Right ventricle myocardium inferior (tissue), 1 donor: ENCODE data around the gene CH25H. TPM values are rescaled to one million over a fixed set of nuclear protein-coding genes. Genes with fewer than 3 reads are reported as not detected.
A peak's percentile ranks its signal among the peaks of the same experiment; 100 is the strongest.

ENCODE experiments used
- ATAC-seq: fragments of 200-7000 bp; cut with Tn5 transposase; one replicate; pipeline ENCODE4 v1.9.1; 2020; ENCODE audit warnings: mild to moderate bottlenecking, moderate library complexity
- DNase-seq: peaks from one replicate; pipeline ENCODE4 v3.0.0; 2021; ENCODE audit errors: missing footprints
- intact Hi-C: fragments of 100-400 bp; cut with DNase I; formaldehyde crosslinking; loops from one replicate; pipeline ENCODE4 v1.11.0; 2022
- total RNA-seq: library from RNA; stranded (reverse); fragmentation: NEBNext Ultra II Directional; extraction: Animal tissue kit (Norgen Biotek cat#: 25700); gene quantifications from one replicate; pipeline ENCODE4 v1.2.1, GENCODE V29; 2021
- donor health status: DM: no; HTN: yes; CAD: no; lungs with severe emphysema.

The CH25H gene
- total RNA-seq, 1 donor from 2014 or later = 0.14 TPM

DNA sequence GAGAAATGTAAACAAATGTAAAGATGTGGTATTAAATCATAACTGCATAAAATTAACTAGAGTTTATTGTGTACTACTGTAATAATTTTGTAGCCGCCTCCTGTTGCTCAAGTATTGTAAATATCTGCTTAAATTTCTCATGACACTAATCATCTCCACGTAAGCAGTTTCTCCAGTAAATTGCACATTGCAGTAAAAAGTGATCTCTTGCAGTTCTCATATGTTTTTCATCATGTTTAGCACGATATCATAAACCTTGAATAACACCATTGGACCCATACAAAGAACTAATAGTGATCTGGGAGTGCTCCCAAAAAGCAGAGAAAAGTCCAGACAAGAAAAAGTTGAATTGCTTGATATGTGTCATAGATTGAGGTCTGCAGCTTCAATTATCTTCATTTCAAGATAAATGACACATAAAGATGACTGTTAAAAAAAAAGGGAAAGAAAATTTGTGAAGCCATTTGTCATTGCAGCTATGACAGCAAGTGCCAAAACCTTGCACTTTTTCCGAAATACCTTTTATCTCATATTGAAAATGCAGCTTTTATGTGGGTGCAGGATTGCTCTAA, 29.2 kb upstream of the CH25H start:
- DNase-seq = no peak
- no peak for ATAC-seq
- intact Hi-C loops = no loop called here

DNA sequence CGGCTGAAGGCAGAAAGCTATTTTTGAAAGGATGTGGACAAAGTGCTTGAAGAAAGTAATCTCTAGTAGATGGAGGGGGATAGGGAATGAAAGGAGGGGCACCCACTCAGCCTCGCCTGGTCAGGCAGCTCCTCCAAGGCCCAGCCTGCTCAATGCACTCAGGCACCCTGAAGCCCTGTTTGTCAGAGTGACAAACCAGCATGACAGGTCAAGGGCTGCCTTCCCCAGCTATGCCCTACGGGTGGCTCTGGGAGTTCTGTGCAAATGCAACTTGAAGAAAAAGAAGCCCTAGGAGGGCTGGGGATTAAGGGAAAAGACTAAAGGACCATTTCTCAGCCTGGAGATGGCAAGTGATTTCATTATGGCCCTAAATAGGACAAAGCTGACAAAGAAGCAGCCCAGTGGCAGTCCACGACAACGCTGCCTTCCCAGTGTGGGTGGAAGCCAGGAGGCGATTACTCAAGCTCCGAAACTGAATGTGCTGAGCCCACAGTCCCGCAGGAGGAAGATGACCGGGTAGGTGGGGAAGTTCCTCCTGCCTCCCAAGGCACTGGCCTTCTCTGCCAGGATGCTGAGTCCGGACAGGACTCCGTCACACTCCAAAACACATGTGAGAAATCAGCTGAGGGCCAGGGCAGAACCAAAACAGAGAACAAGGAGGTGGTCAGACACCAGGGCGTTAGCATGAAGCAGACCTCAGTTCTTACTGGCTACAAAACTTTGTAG, 28.1 kb upstream of the CH25H start:
- ATAC-seq (peak; percentile 61), DNase-seq (peak; percentile 81)
- intact Hi-C loops = no loop called here

DNA sequence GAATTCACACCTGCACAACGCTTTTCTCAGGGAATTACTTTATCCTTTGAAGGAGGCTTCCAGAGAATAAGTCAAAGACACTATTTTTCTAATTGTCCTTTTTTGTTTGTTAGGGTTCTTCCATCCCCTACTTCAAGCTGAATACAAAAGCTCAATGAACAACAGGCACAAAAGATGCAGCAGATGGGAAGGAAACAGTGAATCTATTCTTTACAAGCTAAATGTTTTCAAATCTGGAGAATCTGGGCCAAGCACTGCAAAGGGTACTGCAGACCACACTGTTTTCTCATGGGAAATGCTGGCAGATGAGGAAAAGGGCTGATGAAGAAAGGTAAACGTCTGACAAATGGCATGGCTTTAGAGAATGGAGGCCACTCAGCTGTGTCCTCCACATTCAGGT, 25.9 kb upstream of the CH25H start:
- intact Hi-C loops = no loop called here
- DNase-seq (no peak), ATAC-seq (no peak)

DNA sequence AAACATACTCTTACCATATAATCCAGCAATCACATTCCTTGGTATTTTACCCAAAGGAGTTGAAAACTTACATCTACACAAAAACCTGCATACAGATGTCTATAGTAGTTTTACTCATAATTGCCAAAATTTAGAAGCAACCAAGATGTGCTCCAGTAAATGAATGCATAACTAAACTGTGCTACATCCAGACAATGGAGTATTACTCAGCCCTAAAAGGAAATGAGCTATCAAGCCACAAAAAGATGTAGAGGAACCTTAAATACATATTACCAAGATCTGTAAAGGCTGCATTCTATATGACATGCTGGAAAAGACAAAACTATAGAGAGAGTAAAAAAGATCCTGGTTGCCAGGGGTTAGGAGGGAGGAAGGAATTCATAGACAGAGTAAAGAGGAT, 21.8 kb upstream of the CH25H start:
- DNase-seq (no peak), ATAC-seq (no peak)
- intact Hi-C loops = no loop called here

DNA sequence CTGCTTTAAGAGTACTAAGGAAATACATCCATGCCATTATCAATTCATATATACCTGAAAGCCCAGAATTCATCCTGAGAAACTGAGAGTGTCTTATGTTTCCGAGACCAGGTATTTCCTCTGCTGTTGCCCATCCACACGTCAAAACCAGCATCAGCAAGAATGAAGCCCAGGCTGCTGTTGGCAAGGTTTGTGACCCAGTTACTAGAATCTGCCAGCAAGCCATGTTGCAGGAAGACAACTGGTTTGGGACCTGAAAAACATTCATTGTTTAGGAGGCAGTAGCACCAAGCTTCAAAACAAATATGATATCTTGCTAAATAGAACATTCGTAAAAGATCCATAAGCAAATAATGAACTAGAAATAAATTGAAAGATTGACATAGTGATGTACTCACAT, 21.0 kb upstream of the CH25H start:
- no peak for ATAC-seq
- no peak for DNase-seq
- intact Hi-C loops = no loop called here

DNA sequence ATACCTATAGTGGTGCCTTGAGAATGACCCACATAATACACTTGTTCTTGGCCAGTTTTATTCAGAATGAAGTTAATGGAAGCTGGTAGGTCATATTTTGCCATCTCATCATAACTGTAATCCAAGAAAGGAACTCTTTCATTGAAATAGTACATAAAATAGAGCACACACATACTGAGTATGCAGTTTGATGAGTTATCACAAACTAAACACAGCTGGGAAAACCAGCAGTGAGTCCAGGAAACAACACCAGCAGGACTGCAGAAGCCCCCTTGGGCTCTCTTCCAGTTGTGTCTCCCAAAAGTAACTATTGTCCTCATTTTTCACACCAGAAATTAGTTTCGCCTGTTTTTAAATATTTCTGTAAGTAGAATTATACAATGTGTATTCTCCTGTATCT, 19.8 kb upstream of the CH25H start:
- no peak for DNase-seq
- no peak for ATAC-seq
- intact Hi-C loops = no loop called here

DNA sequence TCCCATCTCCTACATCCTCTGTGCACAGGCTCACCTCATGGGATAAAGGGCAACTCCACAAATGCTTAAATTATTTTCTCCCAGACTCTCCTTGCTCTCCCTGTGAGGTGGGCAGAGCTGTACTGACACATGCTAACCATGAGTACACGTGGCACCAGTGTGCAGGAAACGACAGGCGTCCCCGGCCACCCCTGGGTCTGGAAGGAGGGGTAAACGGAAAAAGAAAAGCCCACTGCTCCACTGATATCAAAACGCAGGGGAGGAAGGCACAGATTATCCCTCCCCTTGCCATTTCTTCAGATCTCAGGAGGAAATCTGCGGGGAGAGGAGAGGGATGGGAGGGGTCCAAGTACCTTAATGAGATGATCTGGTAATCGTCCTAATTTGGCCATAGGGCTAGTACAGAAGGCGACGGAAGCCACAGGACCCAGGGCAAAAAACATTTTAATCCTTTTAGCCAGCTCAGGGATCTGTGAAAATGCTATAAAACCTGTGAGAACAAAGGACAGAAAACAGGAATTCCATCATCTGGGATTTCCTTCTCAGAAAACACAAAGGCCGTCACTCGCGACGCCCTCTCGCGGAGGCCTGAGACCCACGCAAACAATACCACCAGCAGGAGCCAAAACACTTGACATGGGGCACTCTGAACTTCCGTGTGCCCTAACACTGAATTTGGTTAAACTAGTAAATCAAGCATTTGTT, 17.8 kb upstream of the CH25H start:
- DNase-seq = peak; percentile 72
- intact Hi-C loops = no loop called here
- peak; percentile 8 for ATAC-seq

DNA sequence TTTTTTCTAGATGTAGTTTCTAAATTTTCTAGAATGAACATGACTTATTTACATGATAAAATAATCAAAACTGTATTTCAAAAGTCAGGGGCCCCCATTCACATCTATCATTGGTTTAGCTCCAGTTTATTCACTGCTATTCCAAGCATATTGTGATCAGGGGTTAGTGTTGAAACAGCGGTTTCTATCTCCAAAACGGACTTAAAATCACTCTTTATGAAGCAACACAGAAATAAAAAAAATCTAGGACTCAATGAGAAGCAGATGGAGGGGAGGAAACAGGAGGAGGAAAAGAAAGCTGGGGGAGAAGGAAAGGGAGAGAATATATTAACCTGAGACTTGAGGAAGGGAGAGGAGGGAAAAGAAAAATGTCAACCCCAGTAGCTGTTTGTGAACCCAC, 14.8 kb upstream of the CH25H start:
- no peak for ATAC-seq
- DNase-seq = no peak
- intact Hi-C loops = no loop called here

DNA sequence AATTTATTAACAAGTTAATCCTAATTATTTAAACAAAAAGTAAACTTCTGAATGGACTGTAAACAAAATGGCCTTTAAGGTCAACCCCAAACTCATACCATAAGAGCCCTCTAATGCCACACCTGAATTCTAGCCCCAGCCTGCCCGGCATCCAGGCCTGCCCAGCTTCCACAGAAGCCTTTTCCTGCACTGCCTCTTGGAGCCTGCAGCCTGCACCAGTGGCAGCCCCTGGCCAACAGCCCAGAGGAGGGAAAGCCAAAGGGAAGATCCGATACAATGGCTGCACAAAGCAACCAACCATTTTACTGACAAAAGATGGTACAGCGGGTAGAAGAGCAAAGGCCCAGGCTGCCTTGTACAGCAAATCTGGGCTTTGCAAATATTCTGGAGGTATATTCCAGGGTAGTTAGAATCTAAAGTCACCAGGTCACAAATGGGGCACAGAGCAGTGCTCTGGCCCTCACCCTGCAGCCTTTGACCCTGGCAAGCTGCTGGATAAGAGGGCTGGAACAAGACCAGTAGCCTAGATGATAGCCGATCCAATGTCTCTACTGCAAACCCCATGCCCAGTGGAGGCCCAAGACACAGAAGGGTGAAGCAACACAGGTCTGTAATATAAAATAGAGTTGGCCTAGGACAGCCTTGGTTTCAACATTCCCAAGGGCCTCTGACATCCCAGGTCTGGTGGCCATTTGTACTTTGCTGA, 12.5 kb upstream of the CH25H start:
- ATAC-seq = peak; percentile 32
- no peak for DNase-seq
- intact Hi-C loops = loop anchor here (2.0 to 5.0 kb wide), 2 partner anchors 229 to 382 kb away; partner anchors contain the start of gene FAS

DNA sequence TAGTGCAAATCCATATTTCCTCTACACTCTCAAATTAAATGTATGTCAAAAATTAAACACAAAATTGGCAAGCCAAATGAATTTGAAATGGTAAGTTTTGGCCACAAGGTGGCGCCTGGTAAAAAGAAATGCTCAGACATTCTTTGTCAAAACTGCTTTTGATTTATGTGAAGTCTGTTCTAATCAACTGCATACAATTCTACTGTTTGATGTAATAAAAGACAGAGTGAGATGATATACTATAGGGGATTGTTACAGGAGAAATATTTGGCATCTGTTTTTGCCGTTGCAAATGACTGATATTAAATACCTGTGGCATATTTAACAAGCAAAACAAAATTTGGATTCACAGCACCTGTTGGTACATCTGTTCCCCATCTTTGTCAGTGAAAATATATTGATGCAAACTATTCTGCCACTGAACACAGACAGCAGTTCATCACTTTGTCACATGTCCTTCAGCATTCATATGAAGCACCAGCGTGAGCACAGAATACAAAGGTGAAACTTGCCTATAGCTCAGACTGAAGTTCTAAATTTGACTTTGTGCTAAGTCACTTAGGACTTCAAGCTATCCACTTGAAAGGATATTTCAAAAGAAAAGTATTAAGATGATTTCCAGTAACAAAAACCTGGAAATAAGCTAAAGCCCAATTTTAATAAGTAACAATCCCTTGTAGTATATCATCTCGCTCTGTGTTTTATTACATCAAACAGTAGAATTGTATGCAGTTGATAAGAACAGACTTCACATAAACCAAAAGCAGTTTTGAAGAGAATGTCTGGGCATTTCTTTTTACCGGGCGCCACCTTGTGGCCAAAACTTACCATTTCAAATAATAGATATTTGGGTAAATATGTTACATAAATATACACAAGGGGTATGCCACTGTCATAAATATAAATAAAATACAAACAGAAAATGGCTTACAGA, 10.2 kb upstream of the CH25H start:
- no peak for ATAC-seq
- intact Hi-C loops = loop anchor here (5.0 kb wide), 1 partner anchor 380 kb away; no protein-coding TSS in a partner anchor
- DNase-seq = no peak

DNA sequence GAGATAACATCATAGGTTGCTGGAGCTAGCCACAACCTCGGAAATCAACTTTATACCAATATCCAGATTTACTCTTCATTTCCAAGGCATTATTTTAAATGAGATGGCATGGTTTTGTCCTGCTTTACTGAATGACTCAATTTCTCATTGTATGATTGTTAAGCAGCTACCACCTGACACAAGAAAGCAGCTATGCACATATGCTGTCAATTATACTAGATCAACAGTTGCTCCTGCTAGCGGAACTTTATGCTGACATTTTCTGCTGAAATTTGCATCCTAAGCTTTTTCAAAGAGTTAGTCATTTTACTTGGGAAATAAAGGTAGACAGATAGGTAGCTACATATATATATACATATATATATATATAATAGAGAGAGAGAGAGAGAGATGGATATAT, 8.9 kb upstream of the CH25H start:
- ATAC-seq (no peak), DNase-seq (no peak)
- intact Hi-C loops = loop anchor here (1.0 to 5.0 kb wide), 2 partner anchors 281 to 379 kb away; no protein-coding TSS in a partner anchor

DNA sequence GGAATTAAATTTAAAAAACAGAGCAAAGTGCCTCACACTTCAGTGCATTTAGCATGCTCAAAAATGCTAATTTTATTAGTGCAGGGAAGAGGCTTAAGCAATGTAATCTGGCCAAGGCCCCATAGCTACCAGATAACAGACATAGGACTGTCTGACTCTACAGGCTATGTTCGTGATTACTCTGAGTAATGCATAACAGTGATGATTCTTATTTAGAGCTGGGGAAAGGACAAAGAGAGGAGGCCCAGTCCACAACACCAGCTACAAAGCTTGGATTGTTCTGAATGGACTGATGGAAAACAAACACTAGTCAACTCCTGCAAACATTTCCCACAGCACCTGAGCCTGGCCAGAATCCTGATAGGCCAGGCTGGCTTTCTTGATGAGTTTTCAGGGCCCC, 8.4 kb upstream of the CH25H start:
- intact Hi-C loops = loop anchor here (5.0 kb wide), 1 partner anchor 378 kb away; no protein-coding TSS in a partner anchor
- no peak for DNase-seq
- no peak for ATAC-seq

DNA sequence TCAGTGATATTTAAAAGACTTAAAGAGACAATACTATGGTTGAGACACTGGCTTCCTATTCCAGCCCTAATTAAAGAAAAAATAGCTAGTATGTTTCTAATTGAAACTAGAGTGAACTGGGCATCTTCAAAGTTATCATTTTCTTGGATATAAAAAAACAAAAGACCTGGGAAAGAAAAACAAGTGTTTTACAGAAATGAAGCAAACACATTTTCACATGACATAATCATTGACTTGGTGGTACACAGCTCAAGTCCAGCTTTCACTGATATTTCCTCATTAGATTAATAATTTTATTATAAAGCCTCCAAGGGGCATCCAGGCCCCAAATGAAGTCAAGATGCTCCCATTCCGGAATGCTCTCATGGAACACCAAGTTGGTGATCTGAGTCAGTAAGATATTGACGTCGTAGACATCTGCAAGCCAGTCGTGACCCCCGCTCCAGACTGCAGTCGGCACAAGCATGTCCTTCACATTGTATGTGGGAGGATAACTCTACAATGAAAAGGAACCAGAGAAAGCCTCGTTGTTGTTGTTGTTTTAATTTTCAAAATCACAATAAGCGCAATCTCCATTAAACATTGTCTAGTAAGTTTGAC, 7.5 kb upstream of the CH25H start:
- DNase-seq = no peak
- intact Hi-C loops = loop anchor here (5.0 kb wide), 1 partner anchor 377 kb away; no protein-coding TSS in a partner anchor
- ATAC-seq = no peak

DNA sequence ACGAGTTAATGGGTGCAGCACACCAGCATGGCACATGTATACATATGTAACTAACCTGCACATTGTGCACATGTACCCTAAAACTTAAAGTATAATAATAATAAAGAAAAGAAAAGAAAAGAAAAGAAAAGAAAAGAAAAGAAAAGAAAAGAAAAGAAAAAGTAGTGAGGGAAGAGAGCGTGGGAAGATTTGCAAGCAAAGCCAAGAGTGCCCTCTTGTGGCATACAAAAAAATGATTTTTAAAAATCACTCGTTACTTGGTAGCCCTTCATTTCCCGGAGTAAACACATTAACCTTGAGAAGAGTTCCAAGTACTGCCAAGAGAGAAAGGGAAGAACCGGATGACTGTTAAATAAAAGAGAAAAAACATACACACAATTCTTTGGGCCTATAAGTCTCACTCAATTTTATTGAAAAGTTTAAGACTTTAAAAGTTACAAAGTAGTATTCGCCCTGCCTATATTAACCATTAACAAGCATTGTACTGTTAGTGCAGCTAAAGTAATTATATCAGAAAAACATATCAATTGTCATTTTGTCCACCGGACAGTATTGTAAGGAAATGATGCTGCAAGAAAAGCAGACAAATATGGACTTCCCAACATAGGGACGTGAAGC, 6.2 kb upstream of the CH25H start:
- intact Hi-C loops = loop anchor here (1.0 kb wide), 1 partner anchor 183 kb away; no protein-coding TSS in a partner anchor
- DNase-seq (no peak), ATAC-seq (peak; percentile 64)

DNA sequence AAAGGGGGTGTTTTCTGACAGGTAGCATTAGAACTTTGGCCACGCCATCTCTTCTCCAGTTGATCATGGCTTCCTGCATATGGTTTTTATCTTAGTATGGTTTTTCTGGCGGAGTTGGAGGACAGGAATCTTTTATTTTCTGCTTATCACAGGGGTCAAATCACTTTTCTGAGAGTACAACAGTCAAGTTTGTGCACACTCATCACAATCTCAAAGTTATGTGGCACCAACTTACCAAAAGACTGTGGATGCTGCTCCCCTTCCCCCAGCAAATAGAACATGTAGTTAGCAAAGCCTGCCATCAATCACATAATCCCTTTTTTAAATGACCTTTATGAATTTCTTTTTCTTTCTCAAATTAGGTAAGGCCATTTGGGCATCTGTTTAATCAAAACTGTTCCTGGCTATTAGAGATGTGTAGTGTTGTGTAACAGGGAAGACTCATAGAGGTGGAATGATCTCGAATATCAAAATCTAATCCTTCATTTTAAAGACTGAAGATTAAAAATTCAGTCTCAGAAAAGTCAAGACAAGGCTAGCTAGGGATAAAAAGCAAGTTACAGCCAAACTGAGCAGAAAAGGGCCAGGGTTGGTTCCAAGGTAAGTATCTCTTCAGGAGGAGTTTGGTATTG, 3.8 kb upstream of the CH25H start:
- intact Hi-C loops = no loop called here
- DNase-seq (no peak), ATAC-seq (no peak)

DNA sequence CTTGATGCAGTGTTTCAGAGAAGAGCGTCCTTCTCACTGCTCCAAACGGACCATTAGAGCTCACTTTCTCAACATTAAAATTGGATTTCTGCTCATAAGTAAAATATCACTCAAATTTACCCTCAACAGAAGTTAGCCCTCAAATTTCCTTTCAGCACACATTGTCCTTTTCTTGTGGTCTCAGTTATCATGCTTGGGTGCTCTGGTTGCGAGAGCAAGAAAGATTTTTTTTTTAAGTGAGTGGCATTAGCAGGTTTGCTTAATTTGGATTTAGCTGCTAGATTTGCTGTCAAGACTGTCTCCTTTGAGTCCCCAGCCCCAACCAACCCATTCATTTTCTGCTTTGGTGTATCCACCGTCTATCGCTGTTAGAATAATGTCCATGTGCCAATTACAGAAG, 2.6 kb upstream of the CH25H start:
- intact Hi-C loops = no loop called here
- ATAC-seq = no peak
- no peak for DNase-seq
